HG03139 (cell line): ENCODE results near the gene SOST.

Source experiments
- ATAC-seq: cut with Tn5 transposase; IDR thresholded peaks from one replicate; pipeline ENCODE4 v1.9.1; 2021; ENCODE audit not compliant: unreplicated experiment

Gene SOST

GRCh38 chr17:43745541-43745940 lies 13.1 kb downstream of the SOST start:
- ATAC-seq: no peak

DNA sequence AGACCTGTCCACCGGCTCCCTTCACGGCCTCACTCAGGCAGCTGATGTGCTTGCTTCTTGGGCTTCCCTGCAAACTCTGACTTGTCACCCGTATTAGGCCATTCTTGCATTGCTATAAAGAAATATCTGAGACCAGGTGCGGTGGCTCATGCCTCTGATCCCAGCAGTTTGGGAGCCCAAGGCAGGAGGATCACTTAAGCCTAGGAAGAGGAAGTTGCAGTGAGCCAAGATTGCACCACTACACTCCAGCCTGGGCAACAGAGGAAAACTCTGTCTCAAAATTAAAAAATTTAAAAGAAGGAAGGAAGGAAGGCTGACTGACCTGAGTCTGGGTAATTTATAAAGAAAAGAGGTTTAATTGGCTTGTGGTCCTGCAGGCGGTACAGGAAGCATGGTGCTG lies 17.0 kb downstream of the SOST start:
- ATAC-seq: no peak

DNA sequence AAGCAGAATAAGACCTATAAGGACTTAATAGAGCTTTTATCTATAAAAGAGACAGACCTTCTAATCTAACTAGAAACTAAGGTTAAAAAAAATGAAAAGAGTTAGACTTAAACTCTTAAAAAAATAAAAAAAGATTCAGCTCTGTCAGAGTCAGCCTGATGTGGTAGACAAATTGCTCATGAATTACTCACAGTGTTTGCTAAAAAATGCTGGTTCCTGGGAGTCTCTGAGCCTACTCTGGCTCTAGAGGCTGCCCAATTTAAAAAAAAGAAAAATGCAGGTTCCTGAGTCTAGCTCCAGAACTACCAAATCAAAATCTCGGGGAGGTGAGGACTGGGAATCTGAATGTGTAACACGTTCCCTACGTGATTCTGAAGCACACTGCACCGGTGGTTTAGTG lies 18.1 kb downstream of the SOST start:
- no peak for ATAC-seq

DNA sequence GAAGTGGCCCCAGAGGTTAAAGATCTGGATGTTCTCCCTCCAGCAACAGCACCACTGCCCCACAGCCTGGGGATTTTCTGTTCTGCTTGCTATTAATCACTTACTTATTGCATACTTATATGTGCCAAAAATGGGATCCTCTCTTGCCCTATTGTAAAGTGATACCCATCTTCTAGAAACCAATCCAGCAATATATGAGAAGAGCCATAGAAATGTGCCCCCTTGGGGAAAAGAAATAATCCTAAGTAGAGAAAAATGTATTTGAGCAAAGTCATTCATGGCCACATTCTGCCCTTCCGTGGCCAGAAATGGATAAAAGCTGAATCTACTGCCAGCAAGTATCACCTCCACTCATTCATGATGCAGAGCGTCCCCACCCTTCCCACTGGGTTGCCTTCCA lies 20.9 kb downstream of the SOST start:
- no peak for ATAC-seq

DNA sequence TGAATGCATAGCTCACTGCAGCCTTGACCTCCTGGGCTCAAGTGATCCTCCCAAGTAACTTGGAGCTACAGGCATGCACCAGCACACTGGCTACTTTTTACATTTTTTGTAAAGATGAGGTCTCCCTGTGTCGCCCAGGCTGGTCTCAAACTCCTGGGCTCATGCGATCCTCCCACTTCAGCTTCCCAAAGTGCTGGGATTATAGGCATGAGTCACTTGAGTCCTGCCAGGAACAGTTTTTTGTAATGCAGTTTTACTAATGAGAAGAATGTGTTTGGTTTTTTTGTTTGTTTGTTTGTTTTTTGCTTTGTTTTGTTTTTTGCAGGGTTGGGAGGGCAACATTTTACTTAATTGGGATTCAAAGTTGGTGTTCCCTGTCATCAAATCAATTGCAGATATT lies 22.2 kb downstream of the SOST start:
- no peak for ATAC-seq

DNA sequence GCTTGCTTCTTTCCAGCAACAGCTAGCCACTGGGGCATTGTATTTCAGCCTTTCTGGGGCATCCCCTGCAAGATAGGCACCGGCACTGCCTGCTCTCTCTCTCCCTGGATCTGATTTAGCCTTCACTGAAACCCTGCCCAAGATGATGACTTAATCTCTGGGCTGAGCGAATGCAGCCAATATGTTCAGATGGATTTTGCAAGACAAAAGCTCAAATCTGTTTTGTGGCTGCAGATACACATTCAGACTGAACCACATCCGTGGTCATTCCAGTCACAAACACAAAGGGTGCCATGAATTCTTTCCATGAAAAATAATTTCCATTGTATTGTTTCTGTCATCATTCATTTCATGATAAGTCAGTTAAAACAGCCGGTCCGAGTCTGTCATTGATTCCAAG lies 24.2 kb downstream of the SOST start:
- no peak for ATAC-seq

- ATAC-seq: no peak
Observed at GRCh38 chr17:43733956-43734355, 24.6 kb downstream of the SOST start.

DNA sequence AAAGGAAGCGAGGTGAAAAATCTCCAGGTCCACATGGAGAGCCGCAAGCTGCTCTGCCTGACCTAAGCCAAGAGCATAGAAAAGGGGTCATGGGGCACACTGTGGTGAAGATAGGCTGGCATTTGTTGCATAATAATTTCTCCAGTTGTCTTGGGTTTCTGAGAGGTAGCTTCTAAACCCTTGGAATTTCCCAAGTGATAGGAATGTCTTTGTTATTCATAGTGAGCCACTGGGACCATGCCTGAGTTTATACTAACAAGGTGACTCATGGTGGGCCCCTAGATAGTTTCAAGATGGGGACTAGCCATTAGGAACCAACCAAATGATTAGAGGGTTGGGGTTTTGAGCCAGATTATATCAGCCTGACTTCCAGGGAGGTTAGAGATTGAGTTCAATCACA lies 25.6 kb downstream of the SOST start:
- ATAC-seq: no peak

DNA sequence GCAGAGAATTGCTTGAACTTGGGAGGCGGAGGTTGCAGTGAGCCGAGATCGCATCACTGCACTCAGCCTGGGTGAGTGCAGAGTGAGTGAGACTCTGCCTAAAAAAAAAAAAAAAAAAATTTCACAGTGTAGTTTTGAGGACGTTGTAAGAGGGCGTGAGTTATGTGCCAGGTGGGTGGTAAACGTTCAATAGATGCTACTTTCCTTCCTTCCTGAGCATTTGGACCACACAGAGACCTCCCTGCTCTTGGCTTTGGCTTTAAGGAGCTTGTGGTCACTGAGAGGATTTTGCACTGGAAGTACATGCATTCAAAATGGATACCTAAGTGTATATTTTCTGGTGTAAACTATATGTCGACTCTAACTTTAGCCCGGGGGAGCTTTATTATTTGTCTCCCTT lies 30.5 kb downstream of the SOST start:
- ATAC-seq: no peak

GRCh38 chr17:43723697-43724359 lies 34.8 kb downstream of the SOST start:
- ATAC-seq: no peak

GRCh38 chr17:43722870-43723665 lies 35.5 kb downstream of the SOST start:
- ATAC-seq: no peak

GRCh38 chr17:43722269-43722619 lies 36.3 kb downstream of the SOST start:
- ATAC-seq: no peak

DNA sequence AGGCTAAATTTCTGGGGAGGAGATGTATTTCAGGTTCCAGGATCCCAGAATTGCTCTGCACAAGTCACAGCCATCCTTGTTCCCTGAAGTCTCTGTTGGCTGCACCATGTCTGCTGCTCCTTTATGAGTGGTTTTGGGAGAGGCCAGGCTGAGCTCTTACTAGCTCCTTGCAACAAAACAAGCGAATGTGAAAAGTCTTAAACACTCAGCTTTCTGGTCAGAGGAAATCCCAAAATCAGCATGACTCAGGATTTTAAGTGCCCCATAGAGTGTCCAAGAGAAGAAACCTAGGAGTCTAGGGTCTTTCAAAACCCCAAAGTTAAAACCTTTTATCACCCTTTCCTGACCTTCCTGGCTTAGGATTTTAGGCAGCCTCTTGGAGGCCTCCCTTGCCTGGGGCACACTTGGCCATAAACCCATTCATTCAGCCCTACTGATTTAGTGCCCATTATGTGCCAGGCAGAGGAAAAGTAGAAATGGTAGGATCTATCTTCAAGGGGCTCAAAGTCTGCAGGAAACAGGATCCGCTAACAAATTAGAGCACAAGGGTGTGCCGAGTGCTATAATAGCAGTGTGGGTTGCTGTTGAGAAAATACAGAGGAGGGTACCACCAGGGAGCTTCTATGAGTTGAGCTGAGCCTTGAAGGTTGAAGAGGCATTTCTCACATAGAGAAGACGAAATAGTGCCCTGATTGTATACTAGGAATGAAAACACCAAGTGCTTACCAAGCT lies 36.9 kb downstream of the SOST start:
- ATAC-seq: no peak

DNA sequence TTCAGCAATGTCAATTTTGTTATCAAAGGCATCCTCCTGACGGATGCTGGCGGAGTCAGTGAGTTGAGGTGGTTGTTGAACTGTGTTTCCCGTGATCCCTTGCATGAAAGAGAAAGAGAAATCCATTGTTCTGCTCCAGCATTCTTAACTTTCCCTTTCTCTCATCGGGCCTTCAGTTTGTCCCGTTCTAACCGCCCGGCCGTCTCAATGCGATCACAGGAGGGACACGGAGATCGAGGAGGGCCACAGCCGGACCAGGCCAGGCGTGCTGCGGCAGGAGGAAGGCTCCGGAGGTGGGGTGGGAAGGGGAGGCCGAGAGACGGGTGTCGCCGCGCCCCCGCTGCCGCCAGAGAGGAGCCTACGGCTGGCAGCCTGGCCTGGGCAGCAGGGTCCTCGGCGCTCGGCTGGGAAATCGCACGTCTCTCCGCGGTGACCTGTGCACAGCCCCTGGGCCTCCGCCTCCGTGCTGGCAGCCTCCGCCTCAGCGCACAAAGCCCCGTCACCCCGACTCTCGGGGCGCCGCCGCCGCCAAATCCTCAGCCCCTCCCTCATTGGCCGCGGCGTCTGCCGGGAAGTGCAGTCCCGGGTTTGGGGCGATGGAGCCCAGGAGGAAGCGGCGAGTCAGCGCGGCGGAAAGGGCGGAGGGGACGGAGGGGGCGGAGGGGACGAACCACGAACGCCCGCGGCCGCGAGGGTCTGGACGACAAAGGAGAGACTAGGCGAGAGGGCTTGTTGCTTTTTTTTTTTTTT lies 38.1 kb downstream of the SOST start:
- ATAC-seq: peak; percentile 54

DNA sequence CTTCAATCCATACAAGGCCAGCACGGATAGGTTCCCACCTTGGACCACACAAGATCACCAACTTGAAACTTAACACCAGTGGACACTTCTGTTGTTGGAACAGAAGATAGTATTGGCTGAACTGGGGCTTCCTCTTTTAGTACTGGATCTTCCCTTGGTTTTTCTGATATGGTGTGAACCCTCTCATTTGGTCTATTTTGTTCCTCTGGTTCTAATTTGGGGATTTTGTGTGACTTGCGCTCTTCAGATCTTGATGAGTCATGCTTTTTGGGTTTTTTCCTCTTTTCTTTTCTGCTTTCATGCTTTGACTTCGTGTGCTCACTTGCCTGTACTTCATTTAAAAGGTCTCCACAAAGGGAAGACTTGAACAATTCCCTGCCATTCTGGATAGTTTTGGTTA lies 39.0 kb downstream of the SOST start:
- ATAC-seq: no peak

DNA sequence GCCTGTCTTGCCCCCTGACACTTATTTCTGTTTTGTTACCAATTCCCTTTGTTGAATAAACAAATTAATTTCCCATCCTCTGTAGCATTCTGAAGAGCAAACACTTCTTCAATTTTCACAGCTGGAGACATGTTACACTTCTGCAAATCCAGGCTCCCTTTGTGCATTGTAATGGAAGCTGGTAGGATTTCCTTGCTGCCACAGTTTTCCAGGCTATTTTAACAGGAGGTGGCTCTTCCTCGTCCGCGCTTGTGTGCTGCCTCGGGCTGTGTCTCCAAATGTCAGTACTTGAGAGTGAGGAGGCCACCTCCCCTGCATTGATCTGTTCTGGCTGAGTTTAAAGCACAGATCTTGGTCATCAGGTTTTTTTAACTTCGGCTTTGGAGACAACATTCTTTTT lies 40.0 kb downstream of the SOST start:
- no peak for ATAC-seq

DNA sequence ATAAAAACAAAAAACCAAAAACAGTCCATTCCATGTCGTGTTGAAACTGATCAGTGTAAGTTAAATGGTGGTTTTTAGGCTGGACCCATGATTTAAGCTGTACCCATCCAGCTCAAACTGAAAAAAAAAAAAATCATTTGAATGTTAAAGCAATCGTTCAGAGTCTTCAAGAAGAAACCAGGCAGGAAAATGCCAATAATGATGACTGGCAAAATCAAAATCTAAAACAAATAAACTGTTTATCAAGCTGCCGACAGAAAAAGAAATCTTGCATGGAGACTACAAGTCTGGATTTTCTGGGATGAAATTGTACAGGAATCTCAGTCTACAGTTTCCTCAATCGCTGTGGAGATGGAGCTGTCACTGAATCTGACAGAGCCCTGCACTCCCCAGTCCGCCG lies 40.7 kb downstream of the SOST start:
- no peak for ATAC-seq

DNA sequence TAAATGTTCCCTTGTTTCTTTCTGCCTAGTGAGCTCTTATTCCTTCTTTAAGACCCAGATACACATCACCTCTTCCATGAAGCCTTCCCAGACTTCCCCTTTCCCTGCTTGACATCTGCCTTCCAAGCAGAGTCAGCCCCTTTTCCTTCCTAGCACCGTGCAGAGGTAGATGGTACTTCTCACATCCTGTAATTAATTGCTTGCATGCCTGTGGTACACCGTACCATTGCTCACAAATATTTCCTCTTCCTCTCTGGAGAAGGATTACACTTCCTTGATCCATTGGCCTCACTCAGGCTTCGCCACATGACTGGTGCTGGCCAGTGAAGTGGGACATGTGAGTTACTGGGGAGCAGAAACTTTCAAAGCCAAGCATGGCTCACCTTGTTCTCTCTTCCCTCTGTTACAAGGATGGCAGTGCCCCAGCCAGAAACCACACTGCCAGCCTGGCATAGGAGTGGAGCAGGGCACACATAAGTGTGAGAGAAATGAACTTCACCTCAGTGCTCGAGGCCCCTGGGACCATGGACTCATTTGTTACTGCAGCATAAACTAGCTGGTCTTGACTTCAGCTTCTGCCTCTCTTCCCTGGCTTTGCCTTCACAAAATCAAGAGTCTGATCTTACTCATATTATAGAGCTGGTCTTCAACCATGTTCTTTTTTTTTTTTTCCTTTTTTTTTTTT lies 44.0 kb downstream of the SOST start:
- ATAC-seq: no peak

DNA sequence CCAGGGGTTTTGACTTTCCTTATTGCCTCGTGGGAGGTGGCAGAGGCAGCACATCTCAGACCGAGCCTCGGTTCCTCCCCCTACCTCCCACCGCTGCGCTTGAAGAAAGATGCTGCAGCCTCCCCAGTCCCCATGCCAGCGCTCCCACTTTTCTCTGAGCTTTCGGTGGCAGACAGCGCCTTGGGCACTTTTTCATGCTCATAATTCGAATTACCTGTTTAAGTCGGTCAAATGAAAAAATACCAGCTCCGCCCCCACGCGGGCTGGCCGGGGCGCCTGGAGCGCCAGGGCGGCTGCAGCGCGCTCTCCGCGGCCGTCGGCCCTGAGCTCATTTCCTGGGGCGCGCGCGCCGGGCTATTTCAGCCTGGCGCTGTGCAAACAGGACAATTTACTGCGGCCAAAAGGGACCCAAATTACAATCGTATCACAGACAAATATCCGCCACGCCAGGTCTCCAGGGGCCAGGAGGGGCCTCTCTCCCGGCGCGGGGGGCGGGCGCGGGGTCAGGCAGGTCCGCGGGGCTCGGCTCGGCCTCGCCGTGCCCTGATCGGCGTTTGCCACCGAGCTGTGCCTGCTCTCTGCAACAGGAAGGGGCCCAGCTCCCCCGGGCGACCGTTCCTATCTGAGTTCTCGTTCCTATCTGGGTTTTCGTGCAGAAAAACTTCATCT lies 45.0 kb downstream of the SOST start:
- no peak for ATAC-seq

- ATAC-seq: no peak
Observed at GRCh38 chr17:43712397-43712796, 46.2 kb downstream of the SOST start.
